Activated T-helper 9 cell treated with anti-CD3 and anti-CD28 coated beads, Interleukin-2, amount 50 U/mL, for 16 hours (primary cell): ENCODE data around the gene PLAAT1.

Experiments used
- DNase-seq: peaks from one replicate; pipeline ENCODE4 v3.0.0-alpha.2; 2020; ENCODE audit warnings: low read depth

PLAAT1 gene

GRCh38 chr3:193253986-193254660, 13.1 kb downstream of the PLAAT1 start:
- no peak for DNase-seq

- no peak for DNase-seq
Measured at GRCh38 chr3:193261970-193262369, 20.9 kb downstream of the PLAAT1 start.

GRCh38 chr3:193262707-193263106, 21.7 kb downstream of the PLAAT1 start:
- no peak for DNase-seq

GRCh38 chr3:193269343-193270028, 28.5 kb downstream of the PLAAT1 start:
- no peak for DNase-seq

- no peak for DNase-seq
Measured at GRCh38 chr3:193270451-193270850, 29.4 kb downstream of the PLAAT1 start.

- no peak for DNase-seq
Measured at GRCh38 chr3:193271101-193271840, 30.2 kb downstream of the PLAAT1 start.

- no peak for DNase-seq
Measured at GRCh38 chr3:193292386-193292785, 51.4 kb downstream of the PLAAT1 start.

GRCh38 chr3:193295985-193296384, 55.0 kb downstream of the PLAAT1 start:
- no peak for DNase-seq

GRCh38 chr3:193297421-193297820, 56.4 kb downstream of the PLAAT1 start:
- DNase-seq: no peak

GRCh38 chr3:193301433-193301832, 60.4 kb downstream of the PLAAT1 start:
- DNase-seq: no peak

GRCh38 chr3:193305356-193305755, 64.3 kb downstream of the PLAAT1 start:
- no peak for DNase-seq

- DNase-seq: no peak
Measured at GRCh38 chr3:193310914-193311723, 70.1 kb downstream of the PLAAT1 start.

- no peak for DNase-seq
Measured at GRCh38 chr3:193313061-193313958, 72.3 kb downstream of the PLAAT1 start.

- no peak for DNase-seq
Measured at GRCh38 chr3:193314161-193314560, 73.1 kb downstream of the PLAAT1 start.

- DNase-seq: no peak
Measured at GRCh38 chr3:193317682-193318300, 76.8 kb downstream of the PLAAT1 start.
